ACC112 (cell line): Measurements from ENCODE around the gene MYH11.

Source experiments
- H2AFZ ChIP-seq: fragments of 200-600 bp; sonication (generic); one replicate; pipeline ENCODE4 v1.6.0; 2017; ENCODE audit warnings: antibody characterized with exemption, low read length; ENCODE audit not compliant: unreplicated experiment
- H3K27ac ChIP-seq: fragments of 200-600 bp; sonication (generic); 2 replicates; pipeline ENCODE4 v1.5.1; 2014; ENCODE audit warnings: low read depth, mild to moderate bottlenecking, antibody characterized with exemption, low read length, moderate library complexity
- H3K27me3 ChIP-seq: fragments of 200-600 bp; sonication (generic); 2 replicates; pipeline ENCODE4 v1.6.1; 2014; ENCODE audit warnings: mild to moderate bottlenecking, antibody characterized with exemption, low read length, moderate library complexity, mixed read lengths; ENCODE audit not compliant: insufficient read depth
- H3K36me3 ChIP-seq: fragments of 200-600 bp; sonication (generic); 2 replicates; pipeline ENCODE4 v1.6.1; 2016; ENCODE audit warnings: mild to moderate bottlenecking, antibody characterized with exemption, low read length, moderate library complexity, mixed read lengths; ENCODE audit not compliant: insufficient read depth
- H3K4me1 ChIP-seq: fragments of 200-600 bp; sonication (generic); one replicate; pipeline ENCODE4 v1.6.1; 2016; ENCODE audit warnings: low read length, mixed read lengths; ENCODE audit not compliant: insufficient read depth, unreplicated experiment, control insufficient read depth
- H3K4me3 ChIP-seq: fragments of 200-600 bp; sonication (generic); 2 replicates; pipeline ENCODE4 v1.5.1; 2014; ENCODE audit warnings: mild to moderate bottlenecking, low read depth, low read length
- H3K79me2 ChIP-seq: fragments of 200-600 bp; sonication (generic); one replicate; pipeline ENCODE4 v1.6.0; 2016; ENCODE audit warnings: low read length; ENCODE audit not compliant: control insufficient read depth, unreplicated experiment, insufficient read depth

The MYH11 gene

GRCh38 chr16:15856901-15857698, at the start of gene MYH11:
Gene MYH11, minus strand, starts transcription at chr16:15857028. Its CDS starts 18,776 bp downstream, at chr16:15838252.
- H3K27me3 ChIP-seq = peaks cover 58% of the 10 kb centered on the region
- H2AFZ ChIP-seq = peak within 1 kb of the TSS; percentile 92
- no peaks in the 10 kb centered on the region for H3K79me2 ChIP-seq
- peaks cover 11% of the 10 kb centered on the region for H3K4me1 ChIP-seq
- no peaks in the 10 kb centered on the region for H3K36me3 ChIP-seq
- H3K27ac ChIP-seq = no peak within 1 kb of the TSS
- H3K4me3 ChIP-seq = peak within 1 kb of the TSS; percentile 77

DNA sequence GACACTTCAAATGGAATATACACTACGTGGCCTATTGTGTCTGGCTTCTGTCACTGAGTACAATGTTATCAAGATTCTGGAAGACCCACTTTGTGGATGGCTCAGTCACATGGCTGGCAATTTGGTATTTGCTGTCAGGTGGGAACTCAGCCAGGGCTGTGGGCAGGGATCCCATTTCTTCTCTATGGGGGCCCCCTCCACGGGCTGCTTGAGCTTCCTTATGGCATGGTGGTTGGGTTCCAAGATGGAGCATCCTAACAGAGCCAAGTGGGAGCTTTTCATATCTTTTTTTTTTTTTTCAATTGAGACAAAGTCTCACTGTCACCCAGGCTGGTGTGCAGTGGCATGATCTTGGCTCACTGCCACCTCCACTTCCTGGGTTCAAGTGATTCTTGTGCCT, 49.6 kb upstream of the MYH11 start:
- no peaks in the 10 kb centered on the region for H3K4me1 ChIP-seq
- H3K27me3 ChIP-seq = no peaks in the 10 kb centered on the region
- H3K79me2 ChIP-seq = no peaks in the 10 kb centered on the region
- H2AFZ ChIP-seq = no peak overlapping the region
- no peaks in the 10 kb centered on the region for H3K36me3 ChIP-seq
- H3K4me3 ChIP-seq = no peak overlapping the region
- no peak overlapping the region for H3K27ac ChIP-seq

DNA sequence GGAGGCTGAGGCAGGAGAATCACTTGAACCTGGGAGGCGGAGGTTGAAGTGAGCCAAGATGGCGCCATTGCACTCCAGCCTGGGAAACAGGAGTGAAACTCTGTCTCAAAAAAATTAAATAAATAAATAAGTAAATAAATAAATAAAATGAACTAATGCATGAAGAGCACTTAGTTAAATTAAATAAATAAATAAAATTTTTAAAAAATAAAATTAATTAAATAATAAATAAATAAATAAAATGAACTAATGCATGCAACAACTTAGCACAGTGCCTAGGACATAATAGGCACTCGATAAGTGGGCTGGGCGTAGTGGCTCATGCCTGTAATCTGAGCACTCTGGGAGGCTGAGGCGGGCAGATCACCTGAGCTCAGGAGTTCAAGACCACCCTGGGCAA, 47.1 kb upstream of the MYH11 start:
- Histone ChIP-seq H3K79me2 (no peaks in the 10 kb centered on the region), H3K4me3 (no peak overlapping the region), H3K27ac (no peak overlapping the region), H3K27me3 (no peaks in the 10 kb centered on the region), H2AFZ (no peak overlapping the region), H3K36me3 (no peaks in the 10 kb centered on the region), H3K4me1 (peaks cover 9% of the 10 kb centered on the region)

- H3K27ac ChIP-seq = no peak overlapping the region
- H3K36me3 ChIP-seq = no peaks in the 10 kb centered on the region
- H3K4me1 ChIP-seq = peaks cover 9% of the 10 kb centered on the region
- H2AFZ ChIP-seq = no peak overlapping the region
- no peaks in the 10 kb centered on the region for H3K27me3 ChIP-seq
- no peak overlapping the region for H3K4me3 ChIP-seq
- no peaks in the 10 kb centered on the region for H3K79me2 ChIP-seq
Measured at GRCh38 chr16:15900901-15901500, 44.2 kb upstream of the MYH11 start.

DNA sequence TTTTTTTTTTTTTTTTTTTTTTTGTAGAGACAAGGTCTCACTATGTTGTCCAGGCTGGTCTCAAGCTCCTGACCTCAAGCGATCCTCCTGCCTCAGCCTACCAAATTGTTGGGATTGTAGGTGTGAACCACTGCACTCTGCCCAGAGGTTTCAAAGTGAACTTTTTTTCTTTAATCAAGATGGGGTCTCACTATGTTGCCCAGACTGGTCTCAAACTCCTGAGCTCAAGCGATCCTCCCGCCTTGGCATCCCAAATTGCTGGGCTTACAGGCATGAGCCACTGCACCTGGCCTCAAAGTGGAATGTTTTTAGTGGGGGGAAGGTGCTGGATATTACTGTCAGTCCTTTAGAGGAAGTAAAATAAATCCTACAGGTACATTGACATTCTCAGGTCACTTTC, 43.5 kb upstream of the MYH11 start:
- H3K27ac ChIP-seq = no peak overlapping the region
- H3K27me3 ChIP-seq = no peaks in the 10 kb centered on the region
- no peak overlapping the region for H2AFZ ChIP-seq
- peaks cover 9% of the 10 kb centered on the region for H3K4me1 ChIP-seq
- no peak overlapping the region for H3K4me3 ChIP-seq
- no peaks in the 10 kb centered on the region for H3K36me3 ChIP-seq
- no peaks in the 10 kb centered on the region for H3K79me2 ChIP-seq

DNA sequence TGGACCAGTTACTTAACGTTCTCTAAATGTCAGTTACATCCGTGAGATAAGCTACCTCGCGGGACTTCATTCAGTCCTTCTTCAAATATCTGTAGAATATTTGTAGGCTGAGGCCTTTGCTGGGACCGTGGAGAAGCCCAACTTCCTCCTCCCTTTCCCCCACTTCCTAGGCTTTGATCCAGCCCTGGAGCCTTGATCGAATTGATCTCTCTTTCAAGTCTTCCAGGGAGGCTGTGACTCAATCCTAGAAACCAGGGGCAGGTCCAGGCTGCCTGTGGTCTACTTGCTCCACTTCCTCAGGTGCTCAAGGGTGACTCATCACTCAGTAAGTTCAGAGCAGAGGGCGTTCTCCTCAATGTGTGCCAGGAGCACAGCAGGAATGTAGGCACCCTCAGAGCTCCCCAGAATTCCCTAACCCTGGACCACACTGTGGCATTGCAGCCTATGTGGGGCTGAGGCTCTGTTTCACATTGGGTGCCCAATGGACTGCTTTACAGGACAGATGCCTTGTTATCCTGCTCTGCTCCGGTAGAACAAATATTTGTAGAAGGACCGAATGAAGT, 42.8 kb upstream of the MYH11 start:
- Histone ChIP-seq H3K27ac (no peak overlapping the region), H3K79me2 (no peaks in the 10 kb centered on the region), H3K36me3 (no peaks in the 10 kb centered on the region), H3K4me3 (no peak overlapping the region), H3K27me3 (no peaks in the 10 kb centered on the region), H2AFZ (no peak overlapping the region), H3K4me1 (peaks cover 9% of the 10 kb centered on the region)

DNA sequence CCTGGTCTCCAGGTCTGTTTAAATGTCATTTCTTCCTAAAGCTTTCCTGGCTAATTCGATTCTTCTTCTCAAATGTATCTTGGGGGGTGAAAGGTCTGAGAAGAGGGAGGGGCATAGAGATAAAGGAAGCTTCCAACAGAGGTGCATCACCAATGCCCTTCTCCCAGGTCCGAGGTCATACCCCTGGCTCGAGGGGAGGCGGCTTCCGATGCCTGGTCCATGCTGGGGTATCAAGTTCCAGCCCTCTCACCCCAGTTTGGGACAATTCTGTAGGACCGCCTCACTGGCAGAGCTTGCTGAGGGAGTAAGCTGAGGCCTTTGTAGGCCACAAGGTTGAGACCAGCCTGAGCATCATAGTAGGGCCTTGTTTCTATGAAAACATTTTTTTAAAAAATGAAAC, 41.8 kb upstream of the MYH11 start:
- Histone ChIP-seq H3K4me1 (peaks cover 9% of the 10 kb centered on the region), H3K79me2 (no peaks in the 10 kb centered on the region), H3K27ac (no peak overlapping the region), H2AFZ (no peak overlapping the region), H3K27me3 (no peaks in the 10 kb centered on the region), H3K36me3 (no peaks in the 10 kb centered on the region), H3K4me3 (no peak overlapping the region)

DNA sequence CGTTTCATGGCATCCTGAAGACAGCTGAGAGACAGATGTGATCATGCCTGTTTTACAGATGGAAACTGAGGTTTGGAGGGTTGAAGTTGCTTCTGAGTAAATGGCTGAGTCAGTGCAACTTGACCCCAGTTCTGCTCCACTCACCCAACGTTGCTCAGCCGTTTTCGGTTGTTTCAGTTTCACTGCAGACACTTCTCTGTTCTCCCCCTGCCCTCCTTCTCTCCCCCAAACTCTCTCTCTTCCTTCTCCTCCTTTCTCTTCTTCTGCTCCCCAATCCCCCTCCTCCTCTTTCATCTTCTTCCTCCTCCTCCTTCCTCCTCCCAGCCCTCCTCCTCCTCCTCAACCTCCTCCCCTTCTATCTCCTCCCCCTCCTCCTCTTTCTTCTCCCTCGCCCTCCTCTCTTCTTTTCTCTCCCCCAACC, 41.0 kb upstream of the MYH11 start:
- Histone ChIP-seq H3K79me2 (no peaks in the 10 kb centered on the region), H3K36me3 (no peaks in the 10 kb centered on the region), H3K27ac (no peak overlapping the region), H2AFZ (peak overlapping the region; percentile 64), H3K4me3 (peak overlapping the region; percentile 32; the same call in 1 of the 2 replicates), H3K4me1 (peaks cover 9% of the 10 kb centered on the region), H3K27me3 (no peaks in the 10 kb centered on the region)

GRCh38 chr16:15897121-15897780, 40.4 kb upstream of the MYH11 start:
- H3K27ac ChIP-seq = no peak overlapping the region
- H3K36me3 ChIP-seq = no peaks in the 10 kb centered on the region
- peak overlapping the region; percentile 64 for H2AFZ ChIP-seq
- H3K4me1 ChIP-seq = peaks cover 9% of the 10 kb centered on the region
- H3K4me3 ChIP-seq = no peak overlapping the region; the same call in 1 of the 2 replicates
- H3K27me3 ChIP-seq = no peaks in the 10 kb centered on the region
- no peaks in the 10 kb centered on the region for H3K79me2 ChIP-seq

DNA sequence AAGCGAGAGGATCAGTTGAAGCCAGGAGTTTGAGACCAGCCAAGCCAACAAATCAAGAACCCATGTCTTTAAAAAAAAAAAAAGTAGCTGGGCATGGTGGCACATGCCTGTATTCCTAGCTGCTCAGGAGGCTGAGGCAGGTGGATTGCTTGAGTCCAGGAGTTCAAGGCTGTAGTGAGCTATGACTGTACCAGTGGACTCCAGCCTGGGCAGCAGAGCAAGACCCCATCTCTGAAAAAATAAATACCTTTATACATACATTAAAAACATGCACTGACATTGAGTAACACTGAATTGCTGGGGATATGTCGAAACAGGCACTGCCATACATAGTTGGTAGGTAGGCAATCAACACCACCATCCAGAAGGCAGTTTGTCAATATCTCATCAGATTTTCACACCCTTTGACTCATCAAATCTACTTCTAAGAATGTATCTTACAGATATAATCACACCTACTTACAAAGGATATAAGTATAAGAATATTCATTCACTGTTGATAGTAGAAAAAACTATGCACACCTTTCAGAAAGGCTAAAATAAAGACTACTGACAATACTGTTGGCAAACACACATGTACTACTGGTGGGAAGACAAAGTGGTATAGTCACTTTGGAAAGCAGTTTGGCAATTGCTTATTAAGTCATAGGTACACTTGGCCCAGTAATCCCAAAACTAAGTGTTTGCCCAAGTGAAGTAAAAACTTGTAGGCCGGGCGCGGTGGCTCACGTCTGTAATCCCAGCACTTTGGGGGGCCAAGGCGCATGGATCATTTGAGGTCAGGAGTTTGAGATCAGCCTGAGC, 37.9 kb upstream of the MYH11 start:
- H3K27me3 ChIP-seq = no peaks in the 10 kb centered on the region
- H3K79me2 ChIP-seq = no peaks in the 10 kb centered on the region
- no peak overlapping the region for H3K4me3 ChIP-seq
- H2AFZ ChIP-seq = no peak overlapping the region
- peaks cover 6% of the 10 kb centered on the region for H3K4me1 ChIP-seq
- H3K36me3 ChIP-seq = no peaks in the 10 kb centered on the region
- no peak overlapping the region for H3K27ac ChIP-seq
